H1 (cell line): ENCODE data around the gene SPTSSA. TPM values are rescaled to one million over a fixed set of nuclear protein-coding genes. Genes with fewer than 3 reads are reported as not detected.

Experiments used
- CTCF ChIA-PET: fragments of 300-600 bp; sonication (Branson Sonifier 250); formaldehyde crosslinking; loops from one replicate; lab custom pipeline; 2021; ENCODE audit not compliant: partially characterized antibody; lab: Charles Lee
- POLR2A ChIA-PET: fragments of 300-600 bp; sonication (Branson Sonifier 250); formaldehyde crosslinking; loops from one replicate; lab custom pipeline; 2021; ENCODE audit warnings: inconsistent platforms; ENCODE audit not compliant: partially characterized antibody; lab: Charles Lee
- DNase-seq, 2 experiments: peaks; one replicate each; pipeline versions ENCODE4 v3.0.0 to v3.0.0-alpha.2; 2010 to 2022; ENCODE audit warnings: low spot score in 2 of 2, low read depth in 1 of 2, mixed read lengths in 1 of 2
- FAIRE-seq: peaks from 2 replicates; lab custom pipeline; 2011; peaks lifted over from hg19 to GRCh38; lab: Jason Lieb, UNC
- H2AFZ ChIP-seq: 2 replicates; pipeline ENCODE4 v1.8.1; 2012; ENCODE audit warnings: low read length, inconsistent platforms
- H2AK5ac ChIP-seq: 2 replicates; pipeline ENCODE4 v1.6.1; 2013; ENCODE audit warnings: low read depth, low read length
- H2BK120ac ChIP-seq: replicated peaks from 2 replicates; pipeline ENCODE3; 2013; ENCODE audit warnings: low read depth, low read length, inconsistent platforms
- H2BK12ac ChIP-seq: 2 replicates; pipeline ENCODE4 v1.6.1; 2013; ENCODE audit warnings: low read depth, low read length
- H2BK15ac ChIP-seq: 2 replicates; pipeline ENCODE4 v1.6.1; 2013; ENCODE audit warnings: low read length
- H2BK20ac ChIP-seq: 2 replicates; pipeline ENCODE4 v1.6.1; 2013; ENCODE audit warnings: low read length
- H2BK5ac ChIP-seq: 2 replicates; pipeline ENCODE4 v1.6.1; 2013; ENCODE audit warnings: low read depth, low read length
- H3K14ac ChIP-seq: 2 replicates; pipeline ENCODE4 v1.6.1; 2013; ENCODE audit warnings: inconsistent platforms; ENCODE audit not compliant: insufficient read length
- H3K18ac ChIP-seq: 2 replicates; pipeline ENCODE4 v1.6.1; 2013; ENCODE audit warnings: low read length; ENCODE audit errors: extremely low read depth
- H3K23ac ChIP-seq: 2 replicates; pipeline ENCODE4 v1.6.1; 2013; ENCODE audit warnings: inconsistent platforms; ENCODE audit not compliant: insufficient read length
- H3K23me2 ChIP-seq: 2 replicates; pipeline ENCODE4 v1.6.1; 2013; ENCODE audit warnings: low read depth, low read length
- H3K27ac ChIP-seq: 2 replicates; pipeline ENCODE4 v1.6.1; 2011; ENCODE audit warnings: low read depth, low read length, inconsistent platforms
- H3K27me3 ChIP-seq, 4 experiments: replicated peaks in 1 of 4; 1 replicate in 1 of 4; 2 replicates in 3 of 4; pipeline versions ENCODE4 v1.6.1 to v1.8.1; 2011 to 2013; ENCODE audit warnings: low read length in 3 of 4, mild to moderate bottlenecking in 3 of 4, inconsistent platforms in 2 of 4, mixed read lengths in 2 of 4, moderate library complexity in 1 of 4; ENCODE audit not compliant: control insufficient read depth in 3 of 4, insufficient read depth in 3 of 4; ENCODE audit errors: extremely low read depth in 1 of 4
- H3K36me3 ChIP-seq, 4 experiments: 2 replicates each; pipeline versions ENCODE4 v1.6.1 to v1.8.1; 2011 to 2013; ENCODE audit warnings: mild to moderate bottlenecking in 4 of 4, low read length in 3 of 4, moderate library complexity in 2 of 4, control low read depth in 1 of 4, inconsistent platforms in 1 of 4; ENCODE audit not compliant: insufficient read depth in 4 of 4, control insufficient read depth in 2 of 4
- H3K4ac ChIP-seq: replicated peaks from 2 replicates; pipeline ENCODE3; 2013; ENCODE audit warnings: low read length, low read depth, mixed read lengths, inconsistent platforms; ENCODE audit not compliant: insufficient read length
- H3K4me1 ChIP-seq, 4 experiments: replicated peaks in 1 of 4; 1 replicate in 1 of 4; 2 replicates in 3 of 4; pipeline versions ENCODE4 v1.6.1 to v1.8.1; 2011 to 2013; ENCODE audit warnings: low read length in 3 of 4, inconsistent platforms in 2 of 4, mixed read lengths in 1 of 4; ENCODE audit not compliant: insufficient read depth in 4 of 4, control insufficient read depth in 3 of 4
- H3K4me2 ChIP-seq, 2 experiments: 2 replicates each; pipeline versions ENCODE4 v1.6.1 to v1.8.1; 2011 to 2013; ENCODE audit warnings: low read depth in 2 of 2, low read length in 2 of 2, control low read depth in 1 of 2, inconsistent platforms in 1 of 2, mild to moderate bottlenecking in 1 of 2; ENCODE audit not compliant: insufficient read depth in 1 of 2
- H3K4me3 ChIP-seq, 4 experiments: fragments of 200-600, 300-600 bp in 1 of 4; sonication (generic), shearing (Covaris generic), sonication (Bioruptor Twin) in 1 of 4; 2 replicates each; pipeline versions ENCODE4 v1.5.1 to v1.8.1; 2011 to 2016; ENCODE audit warnings: low read length in 4 of 4, low read depth in 3 of 4, control low read depth in 2 of 4, inconsistent platforms in 2 of 4, mild to moderate bottlenecking in 2 of 4, mixed read lengths in 1 of 4, moderate library complexity in 1 of 4; ENCODE audit not compliant: insufficient read depth in 2 of 4; ENCODE audit errors: extremely low read depth in 1 of 4
- H3K56ac ChIP-seq: replicated peaks from 2 replicates; pipeline ENCODE3; 2013; ENCODE audit warnings: low read depth, mild to moderate bottlenecking, mixed read lengths, low read length, inconsistent platforms; ENCODE audit not compliant: insufficient read length
- H3K79me1 ChIP-seq: 2 replicates; pipeline ENCODE4 v1.6.1; 2013; ENCODE audit warnings: low read depth, low read length, control low read depth
- H3K79me2 ChIP-seq, 2 experiments: 2 replicates each; pipeline versions ENCODE4 v1.6.1 to v1.8.1; 2012 to 2013; ENCODE audit warnings: low read length in 2 of 2, mild to moderate bottlenecking in 2 of 2, inconsistent platforms in 1 of 2; ENCODE audit not compliant: insufficient read depth in 2 of 2, control insufficient read depth in 1 of 2
- H3K9ac ChIP-seq, 4 experiments: replicated peaks in 1 of 4; 1 replicate in 1 of 4; 2 replicates in 3 of 4; pipeline versions ENCODE4 v1.6.1 to v1.8.1; 2011 to 2013; ENCODE audit warnings: low read depth in 3 of 4, low read length in 3 of 4, control low read depth in 2 of 4, mild to moderate bottlenecking in 2 of 4, moderate library complexity in 2 of 4, inconsistent platforms in 1 of 4; ENCODE audit errors: extremely low read depth in 1 of 4
- H3K9me3 ChIP-seq, 2 experiments: 2 replicates each; pipeline versions ENCODE4 v1.6.1 to v1.8.1; 2012 to 2013; ENCODE audit warnings: mild to moderate bottlenecking in 2 of 2, moderate library complexity in 2 of 2, control low read depth in 1 of 2, inconsistent platforms in 1 of 2, low read depth in 1 of 2, low read length in 1 of 2, mixed read lengths in 1 of 2; ENCODE audit not compliant: insufficient read depth in 2 of 2
- H4K20me1 ChIP-seq, 2 experiments: replicated peaks in 1 of 2; 2 replicates each; pipeline versions ENCODE3 to v1.8.1; 2011 to 2013; ENCODE audit warnings: inconsistent platforms in 2 of 2, low read length in 2 of 2, mild to moderate bottlenecking in 1 of 2; ENCODE audit not compliant: insufficient read depth in 2 of 2, control insufficient read depth in 1 of 2
- H4K5ac ChIP-seq: 2 replicates; pipeline ENCODE4 v1.6.1; 2013; ENCODE audit warnings: low read length, low read depth, mixed read lengths, inconsistent platforms; ENCODE audit not compliant: insufficient read length
- H4K8ac ChIP-seq: 2 replicates; pipeline ENCODE4 v1.8.0; 2013; ENCODE audit warnings: mild to moderate bottlenecking, moderate library complexity, low read length, inconsistent platforms; ENCODE audit not compliant: insufficient read depth; ENCODE audit errors: extremely low read depth
- H4K91ac ChIP-seq: replicated peaks from 2 replicates; pipeline ENCODE3; 2013; ENCODE audit warnings: low read length, mixed read lengths, inconsistent platforms; ENCODE audit not compliant: insufficient read length
- BCL11A ChIP-seq, 2 experiments: IDR thresholded peaks; one replicate each; pipeline ENCODE4 v1.6.1; 2011; ENCODE audit warnings: low read depth in 2 of 2, low read length in 2 of 2, mild to moderate bottlenecking in 2 of 2
- BRCA1 ChIP-seq: IDR thresholded peaks from 2 replicates; pipeline ENCODE4 v1.6.1; 2012; ENCODE audit warnings: low read depth, low read length, improper control_type of control experiment
- CHD2 ChIP-seq: IDR thresholded peaks from 2 replicates; pipeline ENCODE4 v1.6.1; 2012; ENCODE audit warnings: low read length, improper control_type of control experiment
- EZH2 ChIP-seq: fragments of 200-600 bp; sonication (generic); IDR thresholded peaks from 2 replicates; pipeline ENCODE4 v1.7.1; 2012; ENCODE audit warnings: low read depth, mild to moderate bottlenecking, moderate library complexity, low read length, inconsistent platforms; ENCODE audit not compliant: severe bottlenecking
- NANOG ChIP-seq: IDR thresholded peaks from 2 replicates; pipeline ENCODE4 v1.6.1; 2011; ENCODE audit warnings: low read length, low read depth, mild to moderate bottlenecking, inconsistent platforms; ENCODE audit not compliant: insufficient read depth, poor library complexity, severe bottlenecking
- RXRA ChIP-seq: IDR thresholded peaks from 2 replicates; pipeline ENCODE4 v1.6.1; 2011; ENCODE audit warnings: low read depth, mild to moderate bottlenecking, low read length, moderate library complexity; ENCODE audit not compliant: insufficient read depth
- SUZ12 ChIP-seq: fragments of 200-600 bp; sonication (generic); IDR thresholded peaks from 2 replicates; pipeline ENCODE4 v1.6.1; 2012; ENCODE audit warnings: mild to moderate bottlenecking, inconsistent platforms, low read length, moderate library complexity, mixed read lengths
- TCF12 ChIP-seq: IDR thresholded peaks from 2 replicates; pipeline ENCODE4 v1.6.1; 2011; ENCODE audit warnings: low read depth, mild to moderate bottlenecking, low read length
- WGBS, 2 experiments: shearing (Covaris generic) in 1 of 2; methylation state at CpG; one replicate each; pipeline versions ENCODE4 v1.1.6 to v1.1.7; 2013 to 2015; ENCODE audit warnings: low lambda C conversion rate in 2 of 2, mixed read lengths in 2 of 2, inconsistent platforms in 1 of 2, low coverage in 1 of 2, missing lambda C conversion rate in 1 of 2; ENCODE audit not compliant: insufficient replicate concordance in 2 of 2, insufficient coverage in 1 of 2, insufficient read length in 1 of 2; ENCODE audit errors: extremely low coverage in 1 of 2, missing lambda C conversion rate in 1 of 2; 5-methylcytosine and 5-hydroxymethylcytosine counted together
- polyA plus RNA-seq, 7 experiments: library from polyadenylated mRNA; depleted of rRNA in 3 of 7; stranded (reverse) in 5 of 7; unstranded in 2 of 7; fragments of >200 nt in 5 of 7; fragments of 200-250 nt in 2 of 7; gene quantifications; 1 replicate in 5 of 7; 2 replicates in 1 of 7; 4 replicates in 1 of 7; pipeline versions ENCODE4 v1.2.1 to v1.2.3, GENCODE V29; 2011 to 2013; ENCODE audit warnings: missing spikeins in 2 of 7, mixed read lengths in 2 of 7
- total RNA-seq: library from RNA; stranded (reverse); fragmentation: NEBNext Ultra II Directional; extraction: Animal tissue kit (Norgen Biotek cat#: 25700); gene quantifications from 2 replicates; pipeline ENCODE4 v1.2.1, GENCODE V29; 2021

The SPTSSA gene
- total and polyA plus RNA-seq, 2 of the 8 experiments (the other 6 are each of a cell fraction or from before 2014, with no cell fraction given): 24.9 to 28.5 TPM

DNA sequence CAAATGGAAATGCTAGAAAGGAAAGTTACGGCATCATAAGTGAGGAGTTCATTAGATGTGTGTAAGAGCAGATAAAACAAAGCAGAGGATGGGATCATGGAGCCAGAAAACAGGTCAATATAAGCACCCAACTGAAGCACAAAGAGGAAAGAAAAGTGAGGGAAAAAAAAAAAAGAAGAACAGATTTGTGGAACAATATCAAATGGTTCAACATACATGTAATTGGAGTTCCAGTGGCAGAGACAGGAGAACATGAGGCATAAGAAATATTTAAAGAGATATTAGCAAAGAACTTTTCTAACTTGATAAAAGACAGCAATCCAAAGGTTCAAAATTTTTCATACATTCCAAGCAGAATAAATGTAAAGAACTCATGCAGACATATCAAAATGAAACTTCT, 54.1 kb downstream of the SPTSSA start:
- H4K91ac ChIP-seq: no peak overlapping the region
- no peaks in the 10 kb centered on the region for H3K27me3 ChIP-seq
- H3K4me3 ChIP-seq: no peak overlapping the region
- no peak overlapping the region for H4K5ac ChIP-seq
- no peak overlapping the region for H3K4ac ChIP-seq
- no peaks in the 10 kb centered on the region for H3K23me2 ChIP-seq
- no peak overlapping the region for H2AFZ ChIP-seq
- no peaks in the 10 kb centered on the region for H3K36me3 ChIP-seq
- H3K18ac ChIP-seq: no peak overlapping the region
- H2AK5ac ChIP-seq: no peak overlapping the region
- H4K8ac ChIP-seq: no peak overlapping the region
- H2BK12ac ChIP-seq: no peak overlapping the region
- no peak overlapping the region for H3K4me2 ChIP-seq
- H3K79me1 ChIP-seq: no peaks in the 10 kb centered on the region
- H3K4me1 ChIP-seq: no peaks in the 10 kb centered on the region
- H3K56ac ChIP-seq: no peak overlapping the region
- FAIRE-seq (no peak), DNase-seq (no peak)
- H3K14ac ChIP-seq: no peak overlapping the region
- H3K27ac ChIP-seq: no peak overlapping the region
- ChIA-PET CTCF (no interaction called here), POLR2A (no interaction called here)
- no peaks in the 10 kb centered on the region for H4K20me1 ChIP-seq
- H3K9ac ChIP-seq: no peak overlapping the region
- no peak overlapping the region for H2BK20ac ChIP-seq
- H2BK120ac ChIP-seq: no peak overlapping the region
- peaks cover 0 to 13% of the 10 kb centered on the region in 2 experiments; a peak in 1 of 4 replicates for H3K9me3 ChIP-seq
- no peak overlapping the region for H3K23ac ChIP-seq
- 83% methylated on average over 1 of the region's 1 CpG; no CpG with 5 or more reads in 1 of the 2 experiments for WGBS, 2 experiments
- no peak for TF ChIP-seq SUZ12
- TF ChIP-seq BCL11A (IDR thresholded peaks at IDR 0.05; ENCODE audit: low read depth in 2 of 2, low read length in 2 of 2): no peak
- TF ChIP-seq RXRA: no peak
- no peak for TF ChIP-seq BRCA1
- TF ChIP-seq CHD2: no peak
- no peak for TF ChIP-seq EZH2
- no peak for TF ChIP-seq TCF12
- no peak for TF ChIP-seq NANOG
- H2BK15ac ChIP-seq: no peak overlapping the region
- H3K79me2 ChIP-seq: no peaks in the 10 kb centered on the region
- H2BK5ac ChIP-seq: no peak overlapping the region
